GM10248 (cell line): Measurements from ENCODE around the gene GZMB.

ENCODE experiments used
- CTCF ChIA-PET: fragments of 300-600 bp; sonication (Branson Sonifier 250); formaldehyde crosslinking; extraction: SDS; loops from one replicate; lab custom pipeline; 2021; ENCODE audit warnings: antibody characterized with exemption; lab: Yijun Ruan, JAX
- POLR2A ChIA-PET: fragments of 350-650 bp; sonication (Branson Sonifier 250); formaldehyde crosslinking; extraction: SDS; loops from one replicate; lab custom pipeline; 2020; ENCODE audit warnings: antibody characterized with exemption; lab: Yijun Ruan, JAX
- DNase-seq: peaks from one replicate; pipeline ENCODE4 v3.0.0; 2012; ENCODE audit errors: extremely low spot score
- TF ChIP-seq, protein P1 (sequence below): IDR thresholded peaks from 2 replicates; pipeline ENCODE4 v1.5.1; 2012; ENCODE audit warnings: mild to moderate bottlenecking, low read depth; ENCODE audit errors: extremely low read depth, missing control alignments, control extremely low read depth

Gene GZMB

GRCh38 chr14:24632761-24633160, 1.2 kb downstream of the GZMB start:
- CTCF ChIA-PET, result no interaction called here
- DNase-seq, result no peak
- TF ChIP-seq, protein P1, sequence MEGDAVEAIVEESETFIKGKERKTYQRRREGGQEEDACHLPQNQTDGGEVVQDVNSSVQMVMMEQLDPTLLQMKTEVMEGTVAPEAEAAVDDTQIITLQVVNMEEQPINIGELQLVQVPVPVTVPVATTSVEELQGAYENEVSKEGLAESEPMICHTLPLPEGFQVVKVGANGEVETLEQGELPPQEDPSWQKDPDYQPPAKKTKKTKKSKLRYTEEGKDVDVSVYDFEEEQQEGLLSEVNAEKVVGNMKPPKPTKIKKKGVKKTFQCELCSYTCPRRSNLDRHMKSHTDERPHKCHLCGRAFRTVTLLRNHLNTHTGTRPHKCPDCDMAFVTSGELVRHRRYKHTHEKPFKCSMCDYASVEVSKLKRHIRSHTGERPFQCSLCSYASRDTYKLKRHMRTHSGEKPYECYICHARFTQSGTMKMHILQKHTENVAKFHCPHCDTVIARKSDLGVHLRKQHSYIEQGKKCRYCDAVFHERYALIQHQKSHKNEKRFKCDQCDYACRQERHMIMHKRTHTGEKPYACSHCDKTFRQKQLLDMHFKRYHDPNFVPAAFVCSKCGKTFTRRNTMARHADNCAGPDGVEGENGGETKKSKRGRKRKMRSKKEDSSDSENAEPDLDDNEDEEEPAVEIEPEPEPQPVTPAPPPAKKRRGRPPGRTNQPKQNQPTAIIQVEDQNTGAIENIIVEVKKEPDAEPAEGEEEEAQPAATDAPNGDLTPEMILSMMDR, result no peak
- POLR2A ChIA-PET, result no interaction called here

DNA sequence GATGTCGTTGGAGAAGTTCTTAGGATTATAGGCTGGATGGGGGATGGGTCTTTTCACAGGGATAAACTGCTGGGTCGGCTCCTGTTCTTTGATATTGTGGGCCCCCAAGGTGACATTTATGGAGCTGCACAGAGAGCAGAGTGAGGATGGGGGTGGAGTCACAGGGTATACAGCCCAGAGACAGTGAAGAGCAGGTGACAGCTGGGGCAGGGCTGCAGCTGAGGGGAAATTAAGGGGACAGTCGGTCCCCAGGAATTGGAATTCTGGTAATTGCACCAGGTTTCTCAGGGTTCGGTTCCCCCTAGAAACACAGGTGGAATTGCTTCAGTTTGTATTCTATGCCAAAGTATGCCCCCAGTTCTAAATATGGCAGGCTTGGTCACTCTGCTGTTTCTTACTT, 1.7 kb downstream of the GZMB start:
- DNase-seq, result no peak
- ChIA-PET POLR2A (no interaction called here), CTCF (no interaction called here)
- TF ChIP-seq, protein P1, result no peak

DNA sequence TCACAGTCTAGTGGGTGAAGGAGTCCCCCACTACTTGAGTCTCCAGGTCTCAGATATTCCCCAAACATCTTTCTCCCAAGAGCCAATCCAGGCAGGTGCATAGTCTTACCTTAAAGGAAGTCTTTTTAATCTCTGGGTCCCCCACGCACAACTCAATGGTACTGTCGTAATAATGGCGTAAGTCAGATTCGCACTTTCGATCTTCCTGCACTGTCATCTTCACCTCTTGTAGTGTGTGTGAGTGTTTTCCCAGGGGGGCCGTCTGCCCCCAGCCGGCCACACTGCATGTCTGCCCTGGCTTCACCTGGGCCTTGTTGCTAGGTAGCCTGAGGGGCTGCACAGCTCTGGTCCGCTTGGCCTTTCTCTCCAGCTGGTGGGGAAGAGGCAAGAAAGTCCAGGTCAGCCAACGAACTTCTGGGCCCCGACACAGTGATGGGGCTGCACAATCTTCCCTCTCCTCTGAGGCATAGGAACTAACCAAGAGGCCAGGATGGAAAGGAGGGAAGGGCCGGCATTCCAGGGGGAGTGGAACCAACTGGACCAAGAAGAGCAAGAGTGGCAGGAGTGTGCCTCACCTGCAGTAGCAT, 2.1 kb downstream of the GZMB start:
- CTCF ChIA-PET, result interaction anchor here (2.2 kb wide), 1 partner anchor 26 kb away, joined by 7 read pairs; no protein-coding TSS in a partner anchor
- no peak for DNase-seq
- TF ChIP-seq, protein P1, result no peak
- POLR2A ChIA-PET, result no interaction called here

GRCh38 chr14:24630872-24631477, 3.0 kb downstream of the GZMB start:
- POLR2A ChIA-PET, result no interaction called here
- CTCF ChIA-PET, result interaction anchor here (1.1 to 2.2 kb wide), 2 partner anchors 17 to 25 kb away, joined by 5 to 7 read pairs; no protein-coding TSS in a partner anchor
- TF ChIP-seq, protein P1, result no peak
- no peak for DNase-seq

- no peak for DNase-seq
- ChIA-PET CTCF (interaction anchor here (1.1 to 2.2 kb wide), 2 partner anchors 16 to 25 kb away, joined by 5 to 7 read pairs; no protein-coding TSS in a partner anchor), POLR2A (no interaction called here)
- TF ChIP-seq, protein P1, result no peak
Measured at GRCh38 chr14:24630087-24630871, 3.7 kb downstream of the GZMB start.

GRCh38 chr14:24629521-24629920, 4.5 kb downstream of the GZMB start:
- CTCF ChIA-PET, result interaction anchor here (1.1 kb wide), 1 partner anchor 34 kb away, joined by 3 read pairs; no protein-coding TSS in a partner anchor
- POLR2A ChIA-PET, result no interaction called here
- DNase-seq, result no peak
- TF ChIP-seq, protein P1, result no peak
